ENCODE data around the gene FHIT.
A peak's percentile ranks its signal among the peaks of the same experiment; 100 is the strongest.

Gene FHIT

DNA sequence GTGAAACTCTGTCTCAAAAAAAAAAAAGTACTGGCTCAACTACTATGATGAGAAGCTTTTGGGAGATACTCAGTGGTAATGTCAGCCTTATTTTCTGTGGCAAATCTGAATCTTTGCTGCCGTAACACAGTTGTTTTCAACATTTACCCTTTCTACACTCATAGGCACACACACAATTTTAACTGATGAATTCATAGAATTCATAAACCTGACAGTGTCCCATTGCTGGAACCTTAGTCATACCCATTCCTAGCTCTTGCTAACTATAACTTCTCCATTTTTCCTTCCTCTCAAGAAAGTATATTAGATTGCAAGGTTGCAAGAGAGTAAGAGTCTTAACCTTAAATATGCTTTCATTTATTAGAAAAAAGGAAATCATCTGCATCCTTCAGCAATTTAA, 496.6 kb downstream of the FHIT start:
- no peak for DNase-seq

DNA sequence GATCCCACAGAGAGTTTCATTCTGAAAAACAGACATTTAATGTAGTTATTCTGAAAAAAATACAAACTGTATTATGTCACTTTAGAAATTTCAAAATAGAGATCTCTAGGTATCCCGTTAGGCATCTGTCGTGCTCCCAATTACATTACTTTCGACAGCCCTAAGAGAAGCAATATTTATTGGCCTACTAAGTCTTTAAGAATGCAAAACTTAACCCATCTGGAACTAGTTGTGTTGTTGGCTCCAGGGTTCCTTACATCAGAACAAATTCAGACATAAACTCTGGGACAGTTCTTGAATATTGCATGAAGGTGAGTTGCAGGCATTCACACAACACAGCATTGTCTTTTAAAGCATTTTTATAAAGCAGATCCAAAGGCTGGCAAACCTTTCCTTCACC, 498.4 kb downstream of the FHIT start:
- no peak for DNase-seq

DNA sequence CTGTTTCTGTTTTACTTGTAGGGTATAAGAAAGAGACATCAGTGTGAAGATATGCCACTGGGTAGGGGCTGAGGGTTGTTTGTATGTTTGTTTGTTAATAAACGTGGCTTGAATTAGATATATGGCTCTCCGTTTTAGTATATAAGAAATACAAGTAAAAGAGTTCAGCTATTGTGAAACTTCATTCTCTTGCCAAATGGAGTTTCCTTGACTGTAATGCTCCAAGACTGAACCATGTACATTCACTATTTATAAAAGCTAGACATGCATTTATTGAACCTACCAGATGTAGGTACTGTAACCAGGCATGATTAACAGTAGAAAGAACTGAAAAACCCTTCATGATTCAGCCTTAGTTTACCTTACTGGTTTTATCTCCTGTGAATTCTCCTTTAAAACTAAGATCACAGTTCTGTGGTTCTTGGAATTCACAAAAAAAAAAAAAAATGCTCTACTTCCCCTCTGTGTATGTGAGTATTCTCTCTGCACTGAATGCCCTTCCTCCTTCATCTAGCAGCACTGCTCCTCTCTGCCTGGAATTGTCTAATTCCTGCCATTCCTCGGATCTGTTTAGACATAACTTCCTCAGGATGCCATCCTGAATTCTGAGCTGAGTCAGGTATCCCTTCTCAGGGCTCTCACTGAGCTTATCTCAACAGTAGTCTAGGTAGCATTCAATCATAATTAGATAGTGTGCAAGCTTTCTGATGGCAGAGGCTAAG, 504.4 kb downstream of the FHIT start:
- peak; percentile 3 for DNase-seq

DNA sequence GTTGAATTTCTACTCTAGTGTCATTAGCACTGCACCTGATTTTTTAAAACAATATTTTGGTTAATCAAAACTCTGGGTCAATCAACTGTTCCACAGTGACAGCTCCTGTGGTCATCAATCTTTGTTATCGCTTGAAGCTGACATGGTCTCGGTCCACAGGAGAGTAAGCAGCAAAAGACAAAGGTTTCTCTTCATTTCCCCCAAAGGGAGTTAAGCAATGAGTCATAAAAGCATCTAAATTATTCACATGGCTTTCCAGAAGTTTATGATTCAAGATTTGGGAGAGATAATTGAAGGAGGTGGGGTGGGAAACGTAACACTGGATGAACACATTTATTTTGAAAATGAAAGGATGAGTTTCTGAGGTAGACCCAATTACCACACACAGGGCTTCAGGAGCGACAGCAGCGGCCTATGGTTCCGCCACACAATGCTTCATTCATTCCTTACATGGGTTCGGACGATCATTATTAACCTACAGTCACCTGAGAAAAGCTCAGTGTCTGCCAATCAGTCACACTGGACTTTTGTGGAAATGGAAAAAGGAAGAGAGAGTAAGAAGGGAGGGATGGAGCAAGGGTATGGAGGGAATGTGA, 505.1 kb downstream of the FHIT start:
- DNase-seq: no peak

DNA sequence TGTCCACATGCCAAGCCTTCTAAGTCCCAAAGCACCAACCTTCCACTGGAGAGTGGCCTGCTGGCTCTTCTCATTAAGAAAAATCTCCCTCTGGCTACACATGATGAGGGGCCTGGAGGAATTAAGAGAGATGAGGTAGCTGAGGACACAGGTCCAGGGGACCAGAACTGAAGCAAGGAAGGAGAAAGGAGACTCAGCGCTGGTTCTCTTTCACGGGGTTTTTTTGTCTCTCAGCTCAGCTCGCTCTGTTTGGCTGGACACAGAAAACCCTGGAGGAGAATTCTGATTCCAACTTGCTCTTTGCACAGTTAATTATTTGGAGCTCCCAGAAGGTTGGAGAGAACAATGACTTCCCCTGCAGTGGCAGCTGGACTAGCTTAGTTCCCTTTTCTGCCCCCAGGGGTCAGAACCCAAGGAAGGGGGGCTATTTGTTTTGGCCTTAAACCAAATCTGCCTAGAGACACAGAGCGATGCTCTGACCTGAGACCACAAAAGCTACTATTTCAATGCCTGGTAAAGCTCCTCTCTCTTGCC, 507.6 kb downstream of the FHIT start:
- DNase-seq: no peak

DNA sequence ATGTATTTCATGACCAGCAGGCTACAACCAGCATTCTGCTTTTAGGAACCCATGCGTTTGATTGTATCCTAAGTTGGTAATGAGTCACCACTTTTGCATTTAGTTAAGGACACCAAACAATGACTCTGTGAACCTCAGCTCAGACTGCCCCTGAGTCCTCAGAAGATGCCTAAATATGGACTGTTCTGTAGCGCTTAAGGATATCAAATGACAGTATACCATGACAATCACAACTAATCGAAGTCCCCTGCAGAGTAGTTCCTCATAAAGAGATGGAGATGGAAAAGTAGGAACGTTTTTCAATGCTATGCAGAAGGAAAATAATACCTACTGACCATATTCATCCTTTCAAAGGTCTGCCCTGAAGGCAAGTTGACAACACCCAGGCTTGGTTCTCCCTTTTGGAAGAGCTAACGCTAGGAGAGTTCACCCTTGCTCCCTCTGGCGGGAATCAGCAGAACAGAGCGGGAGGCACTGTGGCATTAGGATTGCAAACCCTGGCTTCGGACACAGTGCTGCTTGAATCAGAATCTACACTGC, 508.6 kb downstream of the FHIT start:
- DNase-seq: no peak

DNA sequence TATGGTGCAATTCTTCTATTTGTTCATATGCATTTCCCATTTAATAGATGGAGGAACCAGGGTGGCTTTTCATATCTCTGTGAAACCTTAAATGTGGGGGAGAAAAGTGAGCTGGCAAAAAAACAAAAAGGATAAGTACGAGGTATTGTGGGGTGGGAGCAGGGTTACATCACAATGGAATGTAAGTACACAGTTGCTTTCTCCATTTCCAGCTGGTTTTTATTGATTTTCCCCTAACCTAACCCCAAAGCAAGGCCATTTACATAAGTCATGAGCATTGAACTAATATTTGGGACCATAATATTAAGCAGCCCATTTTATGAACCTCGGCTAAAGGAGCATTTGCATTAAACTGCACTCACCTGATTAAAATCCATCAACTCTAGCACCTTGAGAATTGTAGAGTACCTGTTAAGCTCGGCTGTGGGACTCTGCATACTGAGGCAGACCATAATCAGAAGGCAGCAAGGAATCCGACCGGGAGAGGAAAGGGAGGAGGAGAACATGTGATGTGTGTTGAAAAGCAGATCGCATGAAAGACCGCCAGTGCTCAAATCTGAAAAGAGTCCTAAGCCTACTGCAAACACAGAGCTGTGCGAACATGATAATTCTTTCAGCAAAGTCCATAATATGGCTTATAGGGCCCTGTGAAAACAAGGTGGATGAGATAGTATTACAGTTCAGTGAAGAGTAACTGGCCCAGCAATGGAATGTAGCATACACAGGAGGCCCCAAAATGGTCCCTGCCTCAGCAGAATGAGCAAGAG, 513.4 kb downstream of the FHIT start:
- no peak for DNase-seq

DNA sequence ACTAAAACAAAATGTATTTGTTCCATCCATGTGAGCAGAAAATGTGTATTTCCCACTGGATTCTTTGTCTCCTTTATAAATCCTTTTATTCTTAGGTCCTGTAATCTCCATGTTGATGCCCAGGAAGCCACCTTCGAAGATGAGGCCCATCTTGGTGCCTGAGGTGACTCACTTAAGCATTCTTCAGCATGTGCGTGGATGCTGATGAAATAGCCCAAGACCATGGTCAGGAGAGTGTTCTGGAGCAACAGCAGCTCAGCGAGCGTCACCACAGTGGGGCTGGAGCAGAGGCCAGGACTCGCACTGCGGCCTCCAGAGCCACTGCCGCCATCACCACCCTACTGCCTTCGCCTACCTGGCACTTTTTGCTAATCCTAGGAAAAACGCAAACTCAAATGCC, 520.9 kb downstream of the FHIT start:
- no peak for DNase-seq

DNA sequence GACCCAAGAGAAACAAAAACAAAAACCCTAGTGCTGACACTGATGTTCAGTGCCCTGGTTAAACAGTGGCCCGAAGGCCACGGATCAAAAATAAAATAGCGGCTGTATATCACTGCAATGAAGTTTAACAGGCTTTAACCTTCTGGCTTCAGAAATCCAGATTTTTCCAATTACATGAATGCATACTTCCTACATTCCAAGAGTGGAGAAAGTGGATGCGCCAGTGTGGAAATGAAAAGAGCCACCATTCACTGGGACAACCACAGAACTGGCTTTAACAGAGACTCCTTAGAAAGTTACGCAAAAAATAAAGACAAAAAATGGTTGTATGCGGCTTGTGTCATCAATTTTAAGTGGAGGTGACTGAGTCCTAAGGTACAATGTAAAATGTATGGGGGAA, 522.2 kb downstream of the FHIT start:
- DNase-seq: no peak

DNA sequence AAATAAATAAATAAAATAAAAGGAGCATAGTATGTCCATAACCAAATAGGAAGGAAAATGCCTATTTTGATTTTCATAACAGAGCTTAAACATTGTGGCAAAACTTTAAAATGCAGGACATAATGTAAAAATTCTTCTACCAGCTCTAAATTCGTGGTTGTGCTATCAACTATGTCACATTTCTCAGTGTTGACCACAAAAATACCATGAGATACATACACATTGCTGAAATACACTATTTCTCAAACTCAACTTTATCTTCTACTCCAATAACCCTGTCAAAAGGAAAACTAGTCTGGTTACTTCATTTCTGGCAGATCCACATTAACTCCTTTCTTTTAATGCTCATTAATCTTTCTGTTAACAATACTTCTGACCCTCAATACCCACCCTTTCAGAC, 523.2 kb downstream of the FHIT start:
- no peak for DNase-seq

DNA sequence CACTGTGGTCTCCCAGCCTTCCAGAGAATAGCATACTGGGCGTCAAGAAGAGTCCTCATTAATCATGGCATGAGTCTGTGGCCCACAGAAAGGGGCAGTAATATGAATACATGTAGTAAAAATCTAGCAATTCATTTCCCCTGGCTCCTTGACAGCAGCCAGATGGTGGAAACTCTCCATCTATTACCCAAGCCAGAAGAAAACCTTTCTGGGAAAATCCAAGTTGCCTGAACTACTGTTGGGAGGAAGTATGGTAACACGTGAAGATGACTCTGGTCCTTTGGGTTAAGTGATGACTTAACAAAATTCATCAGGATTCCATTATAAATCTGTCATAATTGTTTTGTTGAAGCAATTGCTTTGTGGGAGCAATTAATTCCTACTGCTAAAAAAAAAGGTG, 530.5 kb downstream of the FHIT start:
- DNase-seq: no peak

DNA sequence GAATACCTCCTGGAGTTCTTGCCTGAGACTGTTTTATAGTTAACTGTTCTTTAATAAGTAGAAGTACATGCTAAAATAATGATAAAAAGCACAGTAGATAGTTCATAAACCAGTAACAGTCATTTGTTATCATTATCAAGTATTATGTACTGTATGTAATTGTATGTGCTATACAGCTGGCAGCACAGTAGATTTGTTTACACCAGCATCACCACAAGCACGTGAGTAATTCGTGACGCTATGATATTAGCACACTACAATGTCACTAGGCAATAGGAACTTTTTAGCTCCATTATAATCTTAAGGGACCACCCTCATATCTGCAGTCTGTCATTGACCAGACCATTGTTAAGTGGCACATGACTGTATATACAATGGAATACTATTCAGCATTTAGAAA, 534.7 kb downstream of the FHIT start:
- DNase-seq: no peak

DNA sequence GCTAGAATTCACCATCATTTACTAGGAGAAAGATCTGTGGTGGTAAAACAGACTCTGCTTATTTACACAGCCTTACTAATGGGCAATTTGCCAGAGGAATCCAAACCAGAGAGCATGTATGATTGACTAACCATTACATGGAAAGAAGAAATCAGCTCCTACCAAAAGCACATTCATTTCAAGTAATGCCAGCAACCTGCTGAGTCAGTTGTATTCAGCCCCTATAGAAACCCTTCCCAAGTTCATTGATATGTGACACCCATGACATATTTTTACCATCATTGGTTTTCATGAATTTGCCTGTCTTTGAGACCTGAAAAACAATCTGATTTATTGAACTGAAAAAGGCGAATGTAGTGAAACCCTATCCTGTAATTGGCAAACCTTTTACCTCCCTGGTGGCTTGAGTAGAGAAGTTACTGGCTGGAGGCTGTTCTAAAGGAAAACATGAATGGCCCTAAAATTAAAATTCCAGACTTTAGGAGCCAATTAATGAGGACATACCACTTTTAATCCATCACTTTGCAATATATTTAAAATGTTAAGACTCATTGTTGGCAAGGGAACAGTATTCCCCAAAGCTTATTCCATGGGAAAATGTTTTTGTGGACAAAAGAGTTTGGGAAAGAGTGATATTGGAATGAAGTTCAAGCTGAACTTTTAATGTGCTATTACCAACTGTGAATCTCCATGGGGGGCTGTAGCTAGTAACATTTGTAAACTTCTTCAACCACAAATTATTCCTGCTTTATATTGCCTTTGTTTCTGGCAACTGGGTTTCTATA, 542.9 kb downstream of the FHIT start:
- no peak for DNase-seq

DNA sequence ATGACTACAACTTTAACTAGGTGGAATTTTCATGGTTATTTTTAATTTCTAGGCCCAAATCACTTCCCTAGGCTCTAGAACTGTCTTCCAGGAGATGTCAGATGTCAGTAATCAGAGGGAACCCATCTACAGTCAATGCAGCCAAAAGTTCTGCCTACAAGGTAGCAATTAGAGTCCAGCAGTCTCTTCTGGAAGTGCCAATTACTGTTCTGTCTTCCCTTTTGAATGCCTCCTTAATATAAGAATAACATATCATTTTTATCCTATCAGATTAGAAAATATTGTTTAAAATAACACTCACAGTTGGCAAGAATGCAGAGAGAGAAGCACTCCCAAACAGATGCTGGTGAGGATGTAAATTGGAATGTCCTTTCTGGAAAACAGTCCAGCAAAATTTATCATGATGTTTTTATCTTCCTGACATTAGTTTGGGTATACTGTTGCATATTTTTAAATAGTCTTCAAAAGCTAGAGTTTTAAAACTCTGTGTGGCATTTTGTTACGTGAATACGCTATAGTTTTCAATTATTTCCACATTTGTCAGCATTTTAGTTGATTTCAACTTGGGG, 543.7 kb downstream of the FHIT start:
- DNase-seq: no peak

DNA sequence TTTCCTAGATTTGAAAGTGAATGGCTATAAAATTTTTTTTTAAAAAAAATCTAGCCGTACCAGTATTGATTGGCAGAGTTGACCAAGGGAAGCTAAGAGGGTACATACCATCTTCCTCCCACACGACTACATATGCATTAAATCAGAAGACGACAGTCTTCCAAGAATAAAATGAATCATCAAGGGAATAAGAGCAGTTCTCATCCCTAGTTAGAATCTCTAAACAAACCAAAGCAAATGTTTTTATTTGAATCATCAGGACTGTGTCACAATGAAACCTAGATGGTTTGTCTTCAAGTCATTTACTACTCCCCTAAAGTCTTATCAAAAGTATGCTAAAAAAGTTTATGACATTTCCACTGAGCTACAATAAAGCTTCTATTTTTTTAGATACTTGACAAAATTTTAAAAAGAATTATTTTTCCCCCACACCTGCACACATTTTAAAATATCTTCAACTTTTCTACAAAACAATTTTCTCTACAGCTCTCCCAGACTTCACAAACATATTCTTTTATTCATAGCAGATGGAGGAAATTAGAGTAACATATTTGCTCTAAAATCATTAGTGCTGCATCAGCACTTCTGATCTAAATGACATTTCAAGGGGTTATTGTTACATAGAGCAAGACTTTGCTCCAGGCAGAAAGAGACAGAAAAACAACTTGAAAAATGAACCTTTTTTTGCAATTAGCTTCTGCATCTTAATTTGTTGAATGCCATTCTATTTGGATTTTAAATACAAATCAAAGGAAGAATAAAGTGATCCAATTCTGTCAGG, 547.1 kb downstream of the FHIT start:
- no peak for DNase-seq

DNA sequence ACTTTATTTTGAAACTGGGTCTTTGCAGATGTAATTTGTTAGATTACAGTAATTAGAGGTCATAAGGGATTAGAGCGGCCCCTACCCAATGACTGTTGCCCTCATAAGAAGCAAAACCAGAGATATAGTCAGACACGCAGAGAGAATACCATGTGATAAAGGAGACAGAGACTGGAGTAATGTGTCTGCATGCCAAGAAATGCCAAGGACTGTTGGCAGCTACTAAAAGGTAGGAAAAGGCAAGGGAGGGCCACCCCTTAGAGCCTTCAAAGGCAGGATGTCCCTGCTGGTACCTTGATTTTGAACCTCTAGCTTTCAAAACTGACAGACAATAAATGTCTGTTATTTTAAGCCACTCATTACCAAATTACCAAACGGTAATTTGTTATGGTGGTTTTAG, 548.2 kb downstream of the FHIT start:
- DNase-seq: no peak

DNA sequence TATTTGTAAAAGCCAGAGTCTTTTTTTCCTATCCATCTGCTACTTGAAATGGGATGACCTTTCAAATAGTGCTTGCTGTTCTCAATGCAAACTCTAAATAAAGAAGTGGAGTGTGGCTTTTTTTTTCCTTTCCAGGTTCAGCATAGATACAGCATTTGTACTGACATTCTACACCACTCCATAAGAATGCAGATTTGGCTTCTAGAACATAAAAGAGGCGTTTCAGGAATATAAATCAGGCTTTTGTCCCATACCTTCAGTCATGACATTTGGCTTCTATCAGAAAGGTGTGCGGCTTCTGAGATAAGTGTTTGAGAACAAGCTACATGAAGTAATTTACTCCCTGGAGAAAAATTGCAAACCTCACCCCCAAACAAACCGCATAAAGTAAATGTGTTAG, 553.1 kb downstream of the FHIT start:
- no peak for DNase-seq

DNA sequence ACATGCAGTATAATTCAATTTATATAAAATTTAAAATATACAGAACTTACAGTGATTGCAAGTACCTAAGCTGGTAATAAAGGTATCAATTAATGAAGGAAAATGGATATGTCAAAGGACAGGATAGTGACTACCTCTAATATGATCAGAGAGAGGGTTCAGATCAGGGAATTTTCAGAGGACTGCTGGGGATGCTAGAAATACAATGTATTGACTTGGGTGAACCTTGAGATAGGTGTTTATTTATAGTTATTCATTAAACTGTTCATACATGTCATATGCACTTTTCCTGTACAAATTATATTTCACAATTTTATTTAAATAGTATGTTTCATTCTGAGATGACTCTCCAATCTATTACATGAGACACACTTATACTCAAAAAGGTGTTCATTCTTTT, 554.1 kb downstream of the FHIT start:
- no peak for DNase-seq

DNA sequence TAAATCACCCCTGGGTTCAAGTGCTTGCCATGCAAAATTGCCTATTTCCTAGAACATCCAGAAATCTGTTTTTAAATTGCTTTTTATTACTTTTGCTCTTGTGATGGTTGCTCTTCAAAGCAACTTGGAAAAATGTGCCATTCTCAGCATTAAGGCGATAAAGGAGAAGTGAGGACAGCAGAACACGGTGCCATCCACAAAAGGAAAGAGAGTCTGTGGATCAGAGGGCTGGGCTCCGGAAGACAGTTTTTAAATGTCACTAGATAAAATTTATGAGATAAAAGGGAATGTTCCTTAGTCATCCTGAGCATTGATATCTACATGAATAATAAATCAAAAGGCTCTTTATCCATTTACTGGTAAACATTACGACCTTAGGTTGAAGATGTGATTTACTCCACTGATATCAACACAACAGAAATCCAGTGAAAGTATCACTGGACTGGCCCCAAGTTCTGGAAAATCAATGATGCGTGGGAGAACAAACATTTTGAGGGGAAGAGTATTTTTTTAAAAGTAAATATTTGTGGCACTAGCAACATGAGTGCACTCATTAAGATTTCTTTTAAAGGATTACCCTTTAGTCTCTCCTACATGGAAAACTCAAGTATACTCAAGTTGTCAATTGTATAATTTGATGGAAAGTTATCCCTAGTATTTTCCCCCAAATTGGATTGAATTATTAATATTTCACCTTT, 554.7 kb downstream of the FHIT start:
- no peak for DNase-seq

DNA sequence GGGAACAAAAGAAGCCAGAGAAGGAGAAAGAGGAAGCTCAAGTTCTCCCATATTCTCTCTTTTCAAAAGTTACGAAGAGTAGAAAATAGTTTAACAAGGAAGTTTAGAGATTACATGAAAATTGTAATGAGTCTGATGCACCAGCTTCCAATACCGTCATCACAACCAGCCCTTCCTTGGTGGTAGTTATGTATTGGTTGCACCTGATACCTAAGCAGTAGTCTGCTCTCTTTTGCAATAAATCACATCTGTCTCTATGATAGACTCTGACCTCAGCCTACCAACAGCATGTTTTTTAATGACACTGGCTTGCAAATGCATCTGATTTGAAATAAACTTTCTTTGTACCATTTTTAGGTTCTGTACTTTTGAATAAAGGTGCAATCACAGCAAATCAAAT, 575.8 kb downstream of the FHIT start:
- no peak for DNase-seq

DNA sequence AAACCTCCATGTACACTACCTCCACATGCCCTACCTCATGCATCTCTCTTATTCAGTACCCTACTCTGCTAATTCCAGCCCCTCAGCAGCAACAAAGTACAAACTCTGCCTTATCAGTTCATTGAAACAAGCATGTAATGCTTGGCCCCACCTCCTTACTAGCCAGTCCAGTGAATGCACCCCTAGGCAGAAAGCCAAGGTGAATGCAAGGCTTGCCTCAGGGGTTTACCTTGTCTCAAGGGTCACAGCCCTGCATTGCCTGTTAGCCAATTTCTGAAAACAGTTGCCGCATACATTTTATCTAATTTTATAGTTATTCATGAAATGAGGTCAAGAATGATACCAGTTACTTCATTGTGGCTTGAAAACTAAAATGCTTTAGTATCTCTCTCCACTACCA, 576.4 kb downstream of the FHIT start:
- no peak for DNase-seq
